Natural killer cell (primary cell): Measurements from ENCODE around the gene ZDBF2. TPM values are rescaled to one million over a fixed set of nuclear protein-coding genes. Genes with fewer than 3 reads are reported as not detected.

Experiments used
- ATAC-seq, 3 donors: fragments of 150-1000 bp in 2 of 3; fragments of 200-7000 bp in 1 of 3; cut with Tn5 transposase; 1 replicate in 1 of 3; 2 replicates in 2 of 3; pipeline ENCODE4 v1.10.0; 2021; ENCODE audit warnings: mild to moderate bottlenecking in 2 of 3, moderate library complexity in 2 of 3
- DNase-seq, 2 donors: peaks; one replicate each; pipeline versions ENCODE4 v3.0.0 to v3.0.0-alpha.2; 2013 to 2021; ENCODE audit warnings: mixed read lengths in 1 of 2
- H3K27ac ChIP-seq: one replicate; pipeline ENCODE4 v1.5.1; 2013; ENCODE audit warnings: mild to moderate bottlenecking, low read length
- H3K27me3 ChIP-seq: one replicate; pipeline ENCODE4 v1.6.1; 2013; ENCODE audit warnings: low read length; ENCODE audit not compliant: control insufficient read depth, insufficient read depth
- H3K36me3 ChIP-seq: one replicate; pipeline ENCODE4 v1.6.1; 2013; ENCODE audit warnings: low read length; ENCODE audit not compliant: control insufficient read depth, insufficient read depth
- H3K4me1 ChIP-seq: one replicate; pipeline ENCODE4 v1.6.1; 2013; ENCODE audit warnings: low read length; ENCODE audit not compliant: control insufficient read depth, insufficient read depth
- H3K4me3 ChIP-seq: one replicate; pipeline ENCODE4 v1.5.1; 2013; ENCODE audit warnings: low read length
- H3K9me3 ChIP-seq: one replicate; pipeline ENCODE4 v1.6.1; 2013; ENCODE audit warnings: low read length; ENCODE audit not compliant: control insufficient read depth, insufficient read depth
- H3K27ac Mint-ChIP-seq, 2 donors: one replicate each; pipeline ENCODE4 v1.8.0; 2022; ENCODE audit warnings: mild to moderate bottlenecking in 2 of 2, mixed read lengths in 2 of 2, moderate library complexity in 1 of 2
- H3K27me3 Mint-ChIP-seq, 2 donors: one replicate each; pipeline ENCODE4 v1.8.0; 2022; ENCODE audit warnings: low read depth in 2 of 2, mixed read lengths in 2 of 2
- H3K36me3 Mint-ChIP-seq: one replicate; pipeline ENCODE4 v1.8.0; 2022; ENCODE audit warnings: mixed read lengths
- H3K4me1 Mint-ChIP-seq, 2 donors: one replicate each; pipeline ENCODE4 v1.8.0; 2022; ENCODE audit warnings: mixed read lengths in 2 of 2
- H3K4me3 Mint-ChIP-seq: one replicate; pipeline ENCODE4 v1.8.0; 2022; ENCODE audit warnings: mild to moderate bottlenecking, moderate library complexity, mixed read lengths
- H3K9me3 Mint-ChIP-seq, 2 donors: one replicate each; pipeline ENCODE4 v1.8.0; 2022; ENCODE audit warnings: mixed read lengths in 2 of 2
- CTCF ChIP-seq: fragments of 200-600 bp; IDR thresholded peaks from one replicate; pipeline ENCODE4 v1.8.0; 2022; ENCODE audit warnings: antibody characterized with exemption
- WGBS: methylation state at CpG from one replicate; pipeline ENCODE4 v1.1.7; 2013; ENCODE audit warnings: missing lambda C conversion rate; ENCODE audit not compliant: insufficient coverage; 5-methylcytosine and 5-hydroxymethylcytosine counted together
- intact Hi-C: fragments of 100-400 bp; cut with micrococcal nuclease; formaldehyde crosslinking; loops from one replicate; pipeline ENCODE4 v1.14.2; 2022
- total RNA-seq, 4 donors: library from RNA; stranded (reverse); fragments of 120-200 nt in 1 of 4; gene quantifications; one replicate each; pipeline versions ENCODE4 v1.2.3 to v1.2.4, GENCODE V29; 2013 to 2022

ZDBF2 gene
- total RNA-seq, 3 donors from 2014 or later (not counting 1 experiment from before 2014, with no cell fraction given), result 2.1 to 8.4 (median 6.5) TPM

GRCh38 chr2:206316141-206316540 lies 41.7 kb downstream of the ZDBF2 start:
- no peak for DNase-seq
- Histone ChIP-seq H3K9me3 (no peaks in the 10 kb centered on the region), H3K27ac (no peak overlapping the region), H3K36me3 (no peaks in the 10 kb centered on the region), H3K27me3 (no peaks in the 10 kb centered on the region), H3K4me3 (no peak overlapping the region), H3K4me1 (no peaks in the 10 kb centered on the region)
- Mint-ChIP-seq H3K27ac (no peak overlapping the region), H3K4me3 (no peak overlapping the region), H3K4me1 (no peaks in the 10 kb centered on the region), H3K9me3 (peaks cover 0 to 6% of the 10 kb centered on the region in 2 donors), H3K27me3 (no peaks in the 10 kb centered on the region), H3K36me3 (no peaks in the 10 kb centered on the region)
- WGBS, result 63% methylated on average over 1 of the region's 1 CpG
- TF ChIP-seq CTCF, result no peak
- no peak for ATAC-seq
- intact Hi-C loops, result no loop called here

- intact Hi-C loops, result no loop called here
- Histone ChIP-seq H3K36me3 (no peaks in the 10 kb centered on the region), H3K9me3 (no peaks in the 10 kb centered on the region), H3K27me3 (no peaks in the 10 kb centered on the region), H3K4me1 (no peaks in the 10 kb centered on the region), H3K27ac (no peak overlapping the region), H3K4me3 (no peak overlapping the region)
- peaks cover 3 to 9% of the 10 kb centered on the region in 2 donors for H3K9me3 Mint-ChIP-seq
- no peak overlapping the region for H3K27ac Mint-ChIP-seq
- no peaks in the 10 kb centered on the region for H3K4me1 Mint-ChIP-seq
- H3K27me3 Mint-ChIP-seq, result no peaks in the 10 kb centered on the region
- no peak overlapping the region for H3K4me3 Mint-ChIP-seq
- ATAC-seq (no peak), DNase-seq (no peak)
- H3K36me3 Mint-ChIP-seq, result no peaks in the 10 kb centered on the region
- 100% methylated on average over 2 of the region's 3 CpGs for WGBS
- no peak for TF ChIP-seq CTCF
These were observed 48.6 kb downstream of the ZDBF2 start for GRCh38 chr2:206323033-206323432.

- Histone ChIP-seq H3K4me1 (no peaks in the 10 kb centered on the region), H3K27me3 (no peaks in the 10 kb centered on the region), H3K27ac (no peak overlapping the region), H3K4me3 (no peak overlapping the region), H3K9me3 (no peaks in the 10 kb centered on the region), H3K36me3 (no peaks in the 10 kb centered on the region)
- DNase-seq (no peak), ATAC-seq (no peak)
- H3K4me3 Mint-ChIP-seq, result no peak overlapping the region
- 72% methylated on average over 2 of the region's 4 CpGs for WGBS
- no peaks in the 10 kb centered on the region for H3K27me3 Mint-ChIP-seq
- intact Hi-C loops, result no loop called here
- no peaks in the 10 kb centered on the region for H3K4me1 Mint-ChIP-seq
- H3K36me3 Mint-ChIP-seq, result no peaks in the 10 kb centered on the region
- no peak for TF ChIP-seq CTCF
- H3K27ac Mint-ChIP-seq, result no peak overlapping the region
- peaks cover 3 to 9% of the 10 kb centered on the region in 2 donors for H3K9me3 Mint-ChIP-seq
These were observed 49.0 kb downstream of the ZDBF2 start for GRCh38 chr2:206323486-206323885.

GRCh38 chr2:206324869-206325268 lies 50.4 kb downstream of the ZDBF2 start:
- ATAC-seq (no peak), DNase-seq (no peak)
- Mint-ChIP-seq H3K9me3 (peaks cover 3 to 5% of the 10 kb centered on the region in 2 donors), H3K27ac (no peak overlapping the region), H3K4me1 (no peaks in the 10 kb centered on the region), H3K36me3 (no peaks in the 10 kb centered on the region), H3K4me3 (no peak overlapping the region), H3K27me3 (no peaks in the 10 kb centered on the region)
- intact Hi-C loops, result no loop called here
- no peak for TF ChIP-seq CTCF
- no peaks in the 10 kb centered on the region for H3K4me1 ChIP-seq
- H3K27me3 ChIP-seq, result no peaks in the 10 kb centered on the region
- H3K9me3 ChIP-seq, result no peaks in the 10 kb centered on the region
- no peak overlapping the region for H3K27ac ChIP-seq
- no peaks in the 10 kb centered on the region for H3K36me3 ChIP-seq
- 93% methylated on average over 5 of the region's 6 CpGs for WGBS
- H3K4me3 ChIP-seq, result no peak overlapping the region
